DND-41 (cell line): ENCODE measurements around the gene JAGN1.
"Not testable (repeated sequence)": the region's sequence is repeated elsewhere in the genome, so short reads cannot be mapped to it uniquely, and the experiment has no call there.

Experiments used
- ATAC-seq: fragments of 200-7000 bp; cut with Tn5 transposase; 3 replicates; pipeline ENCODE4 v1.9.1; 2021; ENCODE audit warnings: low read depth; ENCODE audit not compliant: insufficient read depth
- DNase-seq: peaks from one replicate; pipeline ENCODE4 v3.0.0-alpha.2; 2020
- H2AFZ ChIP-seq: 2 replicates; pipeline ENCODE4 v1.6.0; 2012; ENCODE audit warnings: low read depth, low read length
- H3K27ac ChIP-seq: 2 replicates; pipeline ENCODE4 v1.5.1; 2012; ENCODE audit warnings: low read length, inconsistent platforms
- H3K27me3 ChIP-seq: fragments of 200-600 bp; sonication (generic); 2 replicates; pipeline ENCODE4 v1.6.0; 2012; ENCODE audit warnings: low read length, mild to moderate bottlenecking, inconsistent platforms; ENCODE audit not compliant: insufficient read depth, poor library complexity
- H3K36me3 ChIP-seq: 2 replicates; pipeline ENCODE4 v1.5.1; 2012; ENCODE audit warnings: low read length, inconsistent platforms; ENCODE audit not compliant: insufficient read depth
- H3K4me1 ChIP-seq: 2 replicates; pipeline ENCODE4 v1.5.1; 2012; ENCODE audit warnings: mild to moderate bottlenecking, low read length; ENCODE audit not compliant: insufficient read depth
- H3K4me2 ChIP-seq: 2 replicates; pipeline ENCODE4 v1.6.0; 2012; ENCODE audit warnings: mild to moderate bottlenecking, moderate library complexity, low read length, inconsistent platforms; ENCODE audit not compliant: insufficient read depth
- H3K4me3 ChIP-seq, 2 experiments: fragments of 200-600 bp in 1 of 2; shearing (Covaris generic) in 1 of 2; 2 replicates each; pipeline ENCODE4 v1.5.1; 2012 to 2016; ENCODE audit warnings: inconsistent platforms in 2 of 2, low read length in 2 of 2, mild to moderate bottlenecking in 2 of 2, low read depth in 1 of 2, moderate library complexity in 1 of 2
- H3K79me2 ChIP-seq: 2 replicates; pipeline ENCODE4 v1.6.0; 2012; ENCODE audit warnings: low read length, inconsistent platforms; ENCODE audit not compliant: insufficient read depth
- H3K9ac ChIP-seq: 2 replicates; pipeline ENCODE4 v1.6.0; 2012; ENCODE audit warnings: low read depth, mild to moderate bottlenecking, inconsistent platforms, low read length, moderate library complexity
- H3K9me3 ChIP-seq: 2 replicates; pipeline ENCODE4 v1.5.1; 2012; ENCODE audit warnings: low read length, moderate library complexity, mild to moderate bottlenecking, inconsistent platforms; ENCODE audit not compliant: insufficient read depth, severe bottlenecking
- H4K20me1 ChIP-seq: 2 replicates; pipeline ENCODE4 v1.6.0; 2012; ENCODE audit warnings: low read length; ENCODE audit not compliant: insufficient read depth
- EZH2 ChIP-seq: IDR thresholded peaks from 3 replicates; pipeline ENCODE4 v1.6.1; 2012; ENCODE audit warnings: borderline replicate concordance, low read depth, mild to moderate bottlenecking, moderate library complexity, low read length, inconsistent platforms; ENCODE audit not compliant: severe bottlenecking
- TF ChIP-seq, protein P1 (sequence below): IDR thresholded peaks from 2 replicates; pipeline ENCODE4 v1.5.1; 2012; ENCODE audit warnings: borderline replicate concordance, low read length, moderate library complexity, mild to moderate bottlenecking; ENCODE audit not compliant: poor library complexity, severe bottlenecking; ENCODE audit errors: extremely low read depth

Gene JAGN1

DNA sequence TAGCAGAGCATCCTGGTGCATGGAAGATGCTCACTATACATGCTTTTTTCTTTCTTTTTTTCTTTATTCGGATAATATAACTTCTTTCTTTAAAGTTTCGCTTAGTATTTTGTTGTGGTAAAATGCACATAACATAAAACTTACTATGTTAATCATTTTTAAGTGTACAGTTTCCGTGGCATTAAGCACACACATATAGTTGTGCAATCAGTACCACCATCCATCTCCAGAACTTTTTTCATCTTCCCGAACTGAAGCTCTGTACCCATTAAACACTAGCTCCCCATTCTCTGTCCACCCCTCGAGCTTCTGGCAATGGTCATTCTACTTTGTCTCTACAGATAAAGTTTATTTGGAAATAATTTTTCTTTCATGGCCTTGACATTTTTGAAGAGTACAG lies 1.0 kb upstream of the JAGN1 start:
- Histone ChIP-seq H3K79me2 (peaks cover 31% of the 10 kb centered on the region), H2AFZ (peak overlapping the region; percentile 94), H4K20me1 (peaks cover 18% of the 10 kb centered on the region; the same call in 1 of the 2 replicates), H3K4me2 (no peak overlapping the region; the same call in 1 of the 2 replicates), H3K27ac (no peak overlapping the region), H3K36me3 (peaks cover 22% of the 10 kb centered on the region), H3K9ac (no peak overlapping the region), H3K4me1 (peaks cover 26% of the 10 kb centered on the region), H3K27me3 (no peaks in the 10 kb centered on the region), H3K4me3 (no peak overlapping the region), H3K9me3 (no peaks in the 10 kb centered on the region)
- ATAC-seq (no peak), DNase-seq (no peak)
- TF ChIP-seq, protein P1, sequence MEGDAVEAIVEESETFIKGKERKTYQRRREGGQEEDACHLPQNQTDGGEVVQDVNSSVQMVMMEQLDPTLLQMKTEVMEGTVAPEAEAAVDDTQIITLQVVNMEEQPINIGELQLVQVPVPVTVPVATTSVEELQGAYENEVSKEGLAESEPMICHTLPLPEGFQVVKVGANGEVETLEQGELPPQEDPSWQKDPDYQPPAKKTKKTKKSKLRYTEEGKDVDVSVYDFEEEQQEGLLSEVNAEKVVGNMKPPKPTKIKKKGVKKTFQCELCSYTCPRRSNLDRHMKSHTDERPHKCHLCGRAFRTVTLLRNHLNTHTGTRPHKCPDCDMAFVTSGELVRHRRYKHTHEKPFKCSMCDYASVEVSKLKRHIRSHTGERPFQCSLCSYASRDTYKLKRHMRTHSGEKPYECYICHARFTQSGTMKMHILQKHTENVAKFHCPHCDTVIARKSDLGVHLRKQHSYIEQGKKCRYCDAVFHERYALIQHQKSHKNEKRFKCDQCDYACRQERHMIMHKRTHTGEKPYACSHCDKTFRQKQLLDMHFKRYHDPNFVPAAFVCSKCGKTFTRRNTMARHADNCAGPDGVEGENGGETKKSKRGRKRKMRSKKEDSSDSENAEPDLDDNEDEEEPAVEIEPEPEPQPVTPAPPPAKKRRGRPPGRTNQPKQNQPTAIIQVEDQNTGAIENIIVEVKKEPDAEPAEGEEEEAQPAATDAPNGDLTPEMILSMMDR: no peak
- TF ChIP-seq EZH2: no peak

DNA sequence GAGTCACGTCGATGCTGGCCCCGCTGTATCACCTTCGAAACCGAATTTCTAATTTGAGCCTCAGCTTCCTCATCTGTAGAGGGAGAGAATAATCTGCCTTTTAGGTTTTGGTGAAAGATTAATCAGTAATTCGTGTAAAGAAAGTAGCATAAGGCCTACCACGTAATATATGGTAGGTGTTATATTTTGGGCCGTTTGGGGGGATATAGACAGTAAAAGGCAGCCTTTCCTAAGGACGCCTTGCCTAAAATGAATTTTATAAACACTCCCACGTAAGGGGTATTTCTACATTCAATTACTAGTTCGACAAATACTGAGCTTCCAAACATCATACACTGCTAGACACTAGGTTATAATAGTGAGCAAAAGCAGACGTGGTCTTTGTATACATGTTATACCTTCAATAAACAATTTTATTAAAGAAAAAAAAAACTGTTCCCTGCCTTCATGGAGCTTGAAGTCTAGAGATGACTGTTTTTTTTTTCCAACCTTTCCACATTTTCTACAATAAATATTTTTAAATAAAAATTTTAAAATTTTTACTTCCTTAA lies 737 bp downstream of the JAGN1 start:
- ATAC-seq (no peak), DNase-seq (no peak)
- Histone ChIP-seq H3K9me3 (no peaks in the 10 kb centered on the region), H3K79me2 (peaks cover 31% of the 10 kb centered on the region), H3K4me1 (peaks cover 26% of the 10 kb centered on the region), H3K9ac (peak overlapping the region; percentile 99), H4K20me1 (peaks cover 18% of the 10 kb centered on the region; the same call in 1 of the 2 replicates), H2AFZ (peak overlapping the region; percentile 99), H3K4me3 (peak overlapping the region; percentile 95 to 99), H3K36me3 (peaks cover 22% of the 10 kb centered on the region), H3K27ac (peak overlapping the region; percentile 99), H3K4me2 (peak overlapping the region; percentile 74), H3K27me3 (no peaks in the 10 kb centered on the region)
- TF ChIP-seq EZH2: no peak
- TF ChIP-seq, protein P1: no peak

DNA sequence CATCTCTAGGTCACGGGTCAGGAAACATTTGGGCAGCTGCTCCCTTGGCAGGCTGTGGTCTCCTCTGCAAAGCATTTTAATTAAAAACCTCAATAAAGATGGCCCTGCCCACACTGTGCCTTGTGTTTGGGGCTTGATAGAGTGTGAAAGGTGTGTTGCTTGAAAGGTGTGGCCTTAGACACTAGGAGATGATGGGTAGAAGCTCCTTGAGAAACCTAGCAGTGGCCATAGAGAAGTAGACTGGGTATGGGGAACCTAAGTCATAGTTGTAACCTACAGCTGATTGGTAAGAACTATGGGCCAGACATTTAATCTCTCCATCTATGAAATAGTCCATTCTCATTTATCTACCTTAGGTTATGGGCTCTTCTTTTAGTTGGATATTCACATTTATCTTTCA lies 3.3 kb downstream of the JAGN1 start:
- peaks cover 26% of the 10 kb centered on the region for H3K4me1 ChIP-seq

DNA sequence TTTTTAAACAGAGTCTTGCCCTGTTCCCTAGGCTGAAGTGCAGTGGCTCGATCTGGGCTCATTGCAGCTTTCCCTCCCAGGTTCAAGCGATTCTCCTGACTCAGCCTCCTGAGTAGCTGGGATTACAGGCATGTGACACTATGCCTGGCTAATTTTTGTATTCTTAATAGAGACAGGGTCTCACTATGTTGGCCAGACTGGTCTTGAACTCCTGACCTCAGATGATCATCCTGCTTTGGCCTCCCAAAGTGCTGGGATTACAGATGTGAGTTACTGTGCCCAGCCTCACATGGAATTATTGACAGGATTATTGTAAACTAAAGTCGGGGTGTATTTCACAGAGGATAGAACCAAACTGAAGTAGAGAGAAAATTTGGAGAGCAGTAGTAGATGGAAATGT lies 5.3 kb downstream of the JAGN1 start:
- H3K27me3 ChIP-seq, H3K9me3 ChIP-seq, DNase-seq, ATAC-seq, H2AFZ ChIP-seq, H3K27ac ChIP-seq, H3K4me2 ChIP-seq, H3K9ac ChIP-seq, H3K4me3 ChIP-seq: not testable (repeated sequence)
- Histone ChIP-seq H4K20me1 (peaks cover 18% of the 10 kb centered on the region; the same call in 1 of the 2 replicates), H3K36me3 (peaks cover 20% of the 10 kb centered on the region), H3K4me1 (peaks cover 19% of the 10 kb centered on the region), H3K79me2 (peaks cover 28% of the 10 kb centered on the region)

More for the DNA sequence above, 3.3 kb downstream of the JAGN1 start:
- no peak for TF ChIP-seq EZH2
- TF ChIP-seq, protein P1: no peak
- DNase-seq (no peak), ATAC-seq (no peak)
- Histone ChIP-seq H3K79me2 (peaks cover 31% of the 10 kb centered on the region), H3K9me3 (no peaks in the 10 kb centered on the region), H3K4me3 (no peak overlapping the region), H3K27ac (no peak overlapping the region), H3K4me2 (no peak overlapping the region), H2AFZ (no peak overlapping the region), H4K20me1 (peaks cover 18% of the 10 kb centered on the region; the same call in 1 of the 2 replicates), H3K36me3 (peaks cover 22% of the 10 kb centered on the region), H3K27me3 (no peaks in the 10 kb centered on the region), H3K9ac (no peak overlapping the region)

DNA sequence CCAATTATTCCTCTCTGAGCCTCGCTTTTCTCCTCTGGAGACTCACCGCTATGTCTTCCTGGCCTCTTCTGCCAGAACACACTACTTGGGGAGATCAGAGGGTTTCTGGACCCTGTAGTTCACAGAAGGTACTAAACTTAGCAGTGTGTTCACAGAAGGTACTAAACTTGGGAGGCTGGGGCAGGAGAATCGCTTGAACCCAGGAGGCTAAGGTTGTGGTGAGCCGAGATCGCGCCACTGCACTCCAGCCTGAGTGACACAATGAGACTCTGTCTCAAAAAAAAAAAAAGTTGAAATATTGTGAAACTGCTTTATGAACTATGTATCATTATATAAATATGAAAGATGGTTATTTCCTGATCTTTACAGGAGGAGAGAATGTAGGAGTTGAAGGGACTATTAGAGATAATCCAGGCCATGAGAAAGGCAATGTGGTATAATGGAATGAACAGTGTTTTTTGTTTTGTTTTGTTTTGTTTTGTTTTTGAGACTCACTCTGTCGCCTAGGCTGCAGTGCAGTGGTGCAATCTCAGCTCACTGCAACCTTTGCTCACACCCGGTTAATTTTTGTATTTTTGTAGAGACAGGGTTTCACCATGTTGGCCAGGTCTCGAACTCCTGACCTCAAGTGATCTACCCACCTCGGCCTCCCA lies 6.5 kb downstream of the JAGN1 start:
- H3K27me3 ChIP-seq, H3K4me2 ChIP-seq, H3K9me3 ChIP-seq, H3K4me3 ChIP-seq, H2AFZ ChIP-seq, ATAC-seq, H3K9ac ChIP-seq, H3K27ac ChIP-seq, DNase-seq: not testable (repeated sequence)
- Histone ChIP-seq H3K4me1 (peaks cover 20% of the 10 kb centered on the region), H3K79me2 (peaks cover 16% of the 10 kb centered on the region), H4K20me1 (peaks cover 15% of the 10 kb centered on the region; the same call in 1 of the 2 replicates), H3K36me3 (peaks cover 18% of the 10 kb centered on the region)
